ENCODE results near the gene TMPRSS12.

DNA sequence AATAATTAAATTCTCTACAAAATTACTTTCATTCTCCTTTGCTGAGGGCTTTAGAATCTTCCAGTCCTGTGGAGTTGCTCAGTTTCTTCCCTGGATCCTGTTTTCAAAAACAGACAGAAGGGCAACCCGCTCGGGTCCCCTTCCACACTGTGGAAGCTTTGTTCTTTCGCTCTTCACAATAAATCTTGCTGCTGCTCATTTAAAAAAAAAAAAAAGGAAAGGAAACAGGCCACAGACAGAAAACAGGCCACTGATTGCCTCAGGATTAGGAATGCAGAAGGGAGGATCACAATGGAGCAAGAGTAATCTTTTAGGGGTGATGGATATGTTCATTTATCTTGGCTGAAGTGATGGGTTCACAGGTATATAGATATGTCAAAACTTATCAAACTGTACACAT is 80.1 kb downstream of the TMPRSS12 start:
- TF ChIP-seq EZH2 (IDR thresholded peaks at IDR 0.05) (no peak), EZH2phosphoT487 (IDR thresholded peaks at IDR 0.05) (no peak)
- TF ChIP-seq, protein P1, sequence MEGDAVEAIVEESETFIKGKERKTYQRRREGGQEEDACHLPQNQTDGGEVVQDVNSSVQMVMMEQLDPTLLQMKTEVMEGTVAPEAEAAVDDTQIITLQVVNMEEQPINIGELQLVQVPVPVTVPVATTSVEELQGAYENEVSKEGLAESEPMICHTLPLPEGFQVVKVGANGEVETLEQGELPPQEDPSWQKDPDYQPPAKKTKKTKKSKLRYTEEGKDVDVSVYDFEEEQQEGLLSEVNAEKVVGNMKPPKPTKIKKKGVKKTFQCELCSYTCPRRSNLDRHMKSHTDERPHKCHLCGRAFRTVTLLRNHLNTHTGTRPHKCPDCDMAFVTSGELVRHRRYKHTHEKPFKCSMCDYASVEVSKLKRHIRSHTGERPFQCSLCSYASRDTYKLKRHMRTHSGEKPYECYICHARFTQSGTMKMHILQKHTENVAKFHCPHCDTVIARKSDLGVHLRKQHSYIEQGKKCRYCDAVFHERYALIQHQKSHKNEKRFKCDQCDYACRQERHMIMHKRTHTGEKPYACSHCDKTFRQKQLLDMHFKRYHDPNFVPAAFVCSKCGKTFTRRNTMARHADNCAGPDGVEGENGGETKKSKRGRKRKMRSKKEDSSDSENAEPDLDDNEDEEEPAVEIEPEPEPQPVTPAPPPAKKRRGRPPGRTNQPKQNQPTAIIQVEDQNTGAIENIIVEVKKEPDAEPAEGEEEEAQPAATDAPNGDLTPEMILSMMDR (IDR thresholded peaks at IDR 0.05), result no peak

Measured in neural progenitor cell (in vitro differentiated cells).